ENCODE results near the gene WNT16.
"Not testable (repeated sequence)": the region's sequence is repeated elsewhere in the genome, so short reads cannot be mapped to it uniquely, and the experiment has no call there.

Gene WNT16

GRCh38 chr7:121307021-121307574, 21.7 kb upstream of the WNT16 start:
- DNase-seq, result no peak

GRCh38 chr7:121313220-121313792, 15.5 kb upstream of the WNT16 start:
- DNase-seq, result no peak

GRCh38 chr7:121313793-121314676, 14.8 kb upstream of the WNT16 start:
- no peak for DNase-seq

GRCh38 chr7:121315170-121315569, 13.6 kb upstream of the WNT16 start:
- DNase-seq, result not testable (repeated sequence)

GRCh38 chr7:121322460-121322859, 6.3 kb upstream of the WNT16 start:
- no peak for DNase-seq

GRCh38 chr7:121323515-121324302, 5.1 kb upstream of the WNT16 start:
- DNase-seq, result no peak

GRCh38 chr7:121327671-121328070, 1.1 kb upstream of the WNT16 start:
- no peak for DNase-seq

- DNase-seq, result peak; percentile 43
Measured at GRCh38 chr7:121329191-121330052, 622 bp downstream of the WNT16 start.

- no peak for DNase-seq
Measured at GRCh38 chr7:121330053-121330833, 1.4 kb downstream of the WNT16 start.

- DNase-seq, result no peak
Measured at GRCh38 chr7:121331048-121331447, 2.2 kb downstream of the WNT16 start.

- no peak for DNase-seq
Measured at GRCh38 chr7:121331574-121331973, 2.8 kb downstream of the WNT16 start.

- no peak for DNase-seq
Measured at GRCh38 chr7:121334376-121334775, 5.6 kb downstream of the WNT16 start.

- DNase-seq, result no peak
Measured at GRCh38 chr7:121334875-121335648, 6.3 kb downstream of the WNT16 start.

- no peak for DNase-seq
Measured at GRCh38 chr7:121336579-121336978, 7.8 kb downstream of the WNT16 start.

- no peak for DNase-seq
Measured at GRCh38 chr7:121337398-121337797, 8.6 kb downstream of the WNT16 start.

- DNase-seq, result peak; percentile 15
Measured at GRCh38 chr7:121339082-121339481, 10.3 kb downstream of the WNT16 start.

- no peak for DNase-seq
Measured at GRCh38 chr7:121341933-121342332, 13.1 kb downstream of the WNT16 start.

- DNase-seq, result no peak
Measured at GRCh38 chr7:121342631-121343030, 13.8 kb downstream of the WNT16 start.

- DNase-seq, result no peak
Measured at GRCh38 chr7:121343302-121343701, 14.5 kb downstream of the WNT16 start.

GRCh38 chr7:121344093-121344492, 15.3 kb downstream of the WNT16 start:
- no peak for DNase-seq

GRCh38 chr7:121344497-121344896, 15.7 kb downstream of the WNT16 start:
- DNase-seq, result no peak

All from activated CD4-positive, alpha-beta T cell treated with anti-CD3 and anti-CD28 coated beads, Interleukin-2, amount 50 U/mL, for 16 hours (primary cell).